PC-9 (cell line): ENCODE results near the gene SASH1. TPM values are rescaled to one million over a fixed set of nuclear protein-coding genes. Genes with fewer than 3 reads are reported as not detected.

Experiments used
- BruUV-seq: library from RNA; stranded (reverse); fragments of 400-500 nt; replicated peaks from 2 replicates; lab custom pipeline; 2021; lab: Mats Ljungman, UMichigan
- CTCF ChIA-PET: fragments of 300-600 bp; sonication (Branson Sonifier 250); formaldehyde crosslinking; loops from one replicate; lab custom pipeline; 2022; ENCODE audit warnings: antibody characterized with exemption; lab: Charles Lee
- POLR2A ChIA-PET: fragments of 300-600 bp; sonication (Branson Sonifier 250); formaldehyde crosslinking; loops from one replicate; lab custom pipeline; 2022; ENCODE audit warnings: antibody characterized with exemption; ENCODE audit not compliant: unreplicated experiment; lab: Charles Lee
- DNase-seq, 2 experiments: peaks; one replicate each; pipeline versions ENCODE4 v3.0.0 to v3.0.0-alpha.2; 2015 to 2022; ENCODE audit warnings: mixed read lengths in 1 of 2
- H2AFZ ChIP-seq: fragments of 200-600 bp; sonication (generic); 2 replicates; pipeline ENCODE4 v1.8.1; 2017; ENCODE audit warnings: antibody characterized with exemption
- H3F3A ChIP-seq: fragments of 200-600 bp; sonication (generic); 2 replicates; pipeline ENCODE4 v1.8.1; 2017; ENCODE audit warnings: antibody characterized with exemption, mild to moderate bottlenecking, low read depth; ENCODE audit not compliant: insufficient read depth
- H3K27ac ChIP-seq: fragments of 200-600 bp; sonication (generic); 2 replicates; pipeline ENCODE4 v1.6.1; 2016; ENCODE audit warnings: mixed run types
- H3K27me3 ChIP-seq: fragments of 200-600 bp; sonication (generic); 2 replicates; pipeline ENCODE4 v1.6.1; 2016; ENCODE audit warnings: low read depth, mixed run types; ENCODE audit not compliant: insufficient read depth
- H3K36me3 ChIP-seq: fragments of 200-600 bp; sonication (generic); 2 replicates; pipeline ENCODE4 v1.6.1; 2016; ENCODE audit warnings: low read depth, mixed run types
- H3K4me1 ChIP-seq: fragments of 200-600 bp; sonication (generic); replicated peaks from 2 replicates; pipeline ENCODE4 v1.6.1; 2016; ENCODE audit warnings: mixed run types; ENCODE audit not compliant: insufficient read depth
- H3K4me2 ChIP-seq: fragments of 200-600 bp; sonication (generic); 2 replicates; pipeline ENCODE4 v1.6.1; 2017; ENCODE audit warnings: mixed run types
- H3K4me3 ChIP-seq: fragments of 200-600 bp; sonication (generic); 2 replicates; pipeline ENCODE4 v1.6.1; 2016; ENCODE audit warnings: mixed run types
- H3K79me2 ChIP-seq: fragments of 200-600 bp; sonication (generic); 2 replicates; pipeline ENCODE4 v1.6.1; 2017; ENCODE audit warnings: low read depth, mixed run types
- H3K9me2 ChIP-seq: fragments of 200-600 bp; sonication (generic); 2 replicates; pipeline ENCODE4 v1.8.1; 2017; ENCODE audit warnings: mild to moderate bottlenecking; ENCODE audit not compliant: insufficient read depth
- H3K9me3 ChIP-seq: fragments of 200-600 bp; sonication (generic); 2 replicates; pipeline ENCODE4 v1.8.1; 2016; ENCODE audit warnings: low read depth; ENCODE audit not compliant: insufficient read depth
- H4K20me1 ChIP-seq: fragments of 200-600 bp; sonication (generic); 2 replicates; pipeline ENCODE4 v1.8.1; 2017; ENCODE audit not compliant: insufficient read depth
- CTCF ChIP-seq: fragments of 200-600 bp; sonication (generic); conservative IDR thresholded peaks from 2 replicates; pipeline ENCODE4 v1.6.1; 2017; ENCODE audit warnings: mixed run types, antibody characterized with exemption, mild to moderate bottlenecking, moderate library complexity
- EZH2 ChIP-seq: fragments of 200-600 bp; sonication (generic); IDR thresholded peaks from 2 replicates; pipeline ENCODE4 v1.8.0; 2017; ENCODE audit warnings: antibody characterized with exemption, low read depth
- intact Hi-C: fragments of 100-400 bp; cut with micrococcal nuclease; formaldehyde crosslinking; loops from one replicate; pipeline ENCODE4 v1.10.0; 2022; ENCODE audit not compliant: unreplicated experiment
- total RNA-seq: library from RNA; stranded (reverse); gene quantifications from 2 replicates; pipeline ENCODE4 v1.2.3, GENCODE V29; 2021

The SASH1 gene
- total RNA-seq, 1 experiment from 2014 or later, result 32.9 TPM

GRCh38 chr6:148472171-148473105, 129.8 kb downstream of the SASH1 start:
- H3F3A ChIP-seq, result no peaks in the 10 kb centered on the region
- no peaks in the 10 kb centered on the region for H3K9me3 ChIP-seq
- H3K27ac ChIP-seq, result no peak overlapping the region
- H3K4me3 ChIP-seq, result no peak overlapping the region
- no peak overlapping the region for H3K4me2 ChIP-seq
- H3K9me2 ChIP-seq, result no peaks in the 10 kb centered on the region
- CTCF ChIA-PET, result no interaction called here
- no peaks in the 10 kb centered on the region for H3K27me3 ChIP-seq
- no peaks in the 10 kb centered on the region for H4K20me1 ChIP-seq
- H3K36me3 ChIP-seq, result peaks cover 9% of the 10 kb centered on the region; the same call in 1 of the 2 replicates
- H3K4me1 ChIP-seq, result no peaks in the 10 kb centered on the region
- no peak for DNase-seq
- no TSS peak for BruUV-seq
- H2AFZ ChIP-seq, result no peak overlapping the region
- no peak for TF ChIP-seq CTCF
- POLR2A ChIA-PET, result no interaction called here
- no peaks in the 10 kb centered on the region for H3K79me2 ChIP-seq
- intact Hi-C loops, result no loop called here

GRCh38 chr6:148479497-148479896, 136.9 kb downstream of the SASH1 start:
- Histone ChIP-seq H3K4me2 (no peak overlapping the region), H3K27ac (no peak overlapping the region), H3F3A (no peaks in the 10 kb centered on the region), H4K20me1 (no peaks in the 10 kb centered on the region), H3K4me1 (no peaks in the 10 kb centered on the region), H3K9me2 (no peaks in the 10 kb centered on the region), H2AFZ (no peak overlapping the region), H3K36me3 (peaks cover 6% of the 10 kb centered on the region; the same call in 1 of the 2 replicates), H3K4me3 (no peak overlapping the region), H3K79me2 (no peaks in the 10 kb centered on the region), H3K27me3 (no peaks in the 10 kb centered on the region), H3K9me3 (no peaks in the 10 kb centered on the region)
- TF ChIP-seq CTCF (no peak), EZH2 (no peak)
- no peak for DNase-seq
- ChIA-PET CTCF (no interaction called here), POLR2A (no interaction called here)
- intact Hi-C loops, result no loop called here
- BruUV-seq, result no TSS peak

- Histone ChIP-seq H3K27ac (no peak overlapping the region), H3K9me3 (no peaks in the 10 kb centered on the region), H2AFZ (no peak overlapping the region), H3K27me3 (no peaks in the 10 kb centered on the region), H3K4me1 (no peaks in the 10 kb centered on the region), H3K36me3 (no peaks in the 10 kb centered on the region; the same call in 1 of the 2 replicates), H3K79me2 (no peaks in the 10 kb centered on the region), H3K4me3 (no peak overlapping the region), H3F3A (no peaks in the 10 kb centered on the region), H4K20me1 (no peaks in the 10 kb centered on the region; the same call in 1 of the 2 replicates), H3K9me2 (no peaks in the 10 kb centered on the region), H3K4me2 (no peak overlapping the region)
- ChIA-PET CTCF (no interaction called here), POLR2A (no interaction called here)
- no TSS peak for BruUV-seq
- no peak for TF ChIP-seq CTCF
- no peak for TF ChIP-seq EZH2
- intact Hi-C loops, result no loop called here
- DNase-seq, result no peak
These were observed 144.8 kb downstream of the SASH1 start for GRCh38 chr6:148487461-148487860.
